Measurements from ENCODE around the gene PHAF1. TPM values are rescaled to one million over a fixed set of nuclear protein-coding genes. Genes with fewer than 3 reads are reported as not detected.

PHAF1 gene
- total and polyA plus RNA-seq, 2 of the 8 experiments (the other 6 are each of a cell fraction or from before 2014, with no cell fraction given), result 18.6 to 26.4 TPM

DNA sequence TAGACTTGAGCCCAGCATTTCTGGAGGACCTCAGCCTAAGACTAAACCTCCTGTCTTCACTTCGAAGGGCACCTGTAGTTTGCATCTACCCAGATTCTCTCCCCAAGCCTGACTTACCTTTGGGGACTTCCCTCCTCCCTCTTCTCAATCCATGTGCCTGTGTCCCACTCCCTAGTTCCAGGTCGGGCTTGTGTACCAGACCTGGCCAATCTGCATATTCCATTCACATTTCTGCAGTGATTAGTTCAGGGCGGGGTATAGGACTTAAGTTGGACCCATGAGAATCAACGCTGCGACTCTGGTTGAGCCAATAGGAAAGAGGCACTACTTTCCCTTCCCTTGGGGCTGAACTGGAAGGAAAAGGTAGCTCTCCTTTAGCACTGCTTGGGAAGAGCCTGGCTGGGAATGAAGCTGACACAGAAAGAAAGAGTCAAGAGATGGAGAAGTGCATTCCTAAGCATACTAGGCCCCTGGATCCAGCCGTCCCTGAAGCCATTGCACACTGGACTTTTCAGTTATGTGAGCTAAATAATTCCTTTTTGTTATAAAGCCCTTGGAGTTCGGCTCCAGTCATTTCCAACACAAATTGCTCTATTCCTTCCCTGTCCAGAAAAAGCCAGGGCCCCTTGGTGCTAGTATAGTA is 47.5 kb downstream of the PHAF1 start:
- no peak for FAIRE-seq
- H3K27ac ChIP-seq (ENCODE audit: low read depth, low read length), result no peak overlapping the region
- H3K4me2 ChIP-seq (ENCODE audit: insufficient read depth in 1 of 2, low read depth in 2 of 2, low read length in 2 of 2), result no peak overlapping the region
- POLR2A ChIA-PET (ENCODE audit: partially characterized antibody), result interaction anchor here (0.9 to 1.5 kb wide), 2 partner anchors 17 to 208 kb away, joined by 4 to 10 read pairs; no protein-coding TSS in a partner anchor
- 52% methylated on average over 6 of the region's 7 CpGs; no CpG with 5 or more reads in 1 of the 2 experiments for WGBS, 2 experiments (ENCODE audit: extremely low coverage in 1 of 2, insufficient coverage in 1 of 2, insufficient read length in 1 of 2, insufficient replicate concordance in 2 of 2, low coverage in 1 of 2, low lambda C conversion rate in 2 of 2, missing lambda C conversion rate in 1 of 2)
- H3K56ac ChIP-seq (replicated peaks; ENCODE audit: insufficient read length, low read depth, low read length), result no peak overlapping the region
- H3K23ac ChIP-seq (ENCODE audit: insufficient read length), result no peak overlapping the region
- H3K27me3 ChIP-seq (replicated peaks in 1 of 4; ENCODE audit: control insufficient read depth in 3 of 4, extremely low read depth in 1 of 4, insufficient read depth in 3 of 4, low read length in 3 of 4), result peaks cover 88 to 100% (median 97%) of the 10 kb centered on the region in 4 experiments
- no peaks in the 10 kb centered on the region for H3K9me3 ChIP-seq (ENCODE audit: insufficient read depth in 2 of 2, low read depth in 1 of 2, low read length in 1 of 2)
- peaks cover 14% of the 10 kb centered on the region; the same call in 1 of the 2 replicates for H3K23me2 ChIP-seq (ENCODE audit: low read depth, low read length)
- H3K14ac ChIP-seq (ENCODE audit: insufficient read length), result no peak overlapping the region
- H2BK12ac ChIP-seq (ENCODE audit: low read depth, low read length), result no peak overlapping the region
- no peak overlapping the region for H3K4ac ChIP-seq (replicated peaks; ENCODE audit: insufficient read length, low read depth, low read length)
- H3K9ac ChIP-seq (replicated peaks in 1 of 4; ENCODE audit: extremely low read depth in 1 of 4, low read depth in 3 of 4, low read length in 3 of 4), result no peak overlapping the region
- no peak overlapping the region for H4K91ac ChIP-seq (replicated peaks; ENCODE audit: insufficient read length, low read length)
- no peak for DNase-seq (ENCODE audit: low read depth in 1 of 2, low spot score in 2 of 2)
- H2BK15ac ChIP-seq (ENCODE audit: low read length), result no peak overlapping the region
- no peak overlapping the region for H4K8ac ChIP-seq (ENCODE audit: extremely low read depth, insufficient read depth, low read length)
- CTCF ChIA-PET (ENCODE audit: partially characterized antibody), result interaction anchor here (0.6 to 14.1 kb wide), 24 partner anchors 8 to 203 kb away, joined by 3 to 291 read pairs (median 4); partner anchors contain the start of genes CES3, E2F4, FBXL8 and HSF4
- H2AFZ ChIP-seq (ENCODE audit: low read length), result no peak overlapping the region
- no peaks in the 10 kb centered on the region for H3K36me3 ChIP-seq (ENCODE audit: control insufficient read depth in 2 of 4, insufficient read depth in 4 of 4, low read length in 3 of 4)
- no peak overlapping the region for H2AK5ac ChIP-seq (ENCODE audit: low read depth, low read length)
- H3K4me3 ChIP-seq (ENCODE audit: extremely low read depth in 1 of 4, insufficient read depth in 2 of 4, low read depth in 3 of 4, low read length in 4 of 4), result no peak overlapping the region
- H4K5ac ChIP-seq (ENCODE audit: insufficient read length, low read depth, low read length), result no peak overlapping the region
- peaks cover 10 to 17% of the 10 kb centered on the region in 2 experiments for H4K20me1 ChIP-seq (replicated peaks in 1 of 2; ENCODE audit: control insufficient read depth in 1 of 2, insufficient read depth in 2 of 2, low read length in 2 of 2)
- TF ChIP-seq SUZ12 (IDR thresholded peaks at IDR 0.05; ENCODE audit: low read length) (peak; percentile 44), BACH1 (IDR thresholded peaks at IDR 0.05; ENCODE audit: low read length) (no peak), EZH2 (IDR thresholded peaks at IDR 0.05; ENCODE audit: low read depth, low read length, severe bottlenecking) (peak; percentile 66)
- H2BK20ac ChIP-seq (ENCODE audit: low read length), result no peak overlapping the region
- H3K4me1 ChIP-seq (replicated peaks in 1 of 4; ENCODE audit: control insufficient read depth in 3 of 4, insufficient read depth in 4 of 4, low read length in 3 of 4), result peaks cover 0 to 12% (median 6%) of the 10 kb centered on the region in 4 experiments; a peak in 6 of 7 replicates
- no peak overlapping the region for H2BK5ac ChIP-seq (ENCODE audit: low read depth, low read length)
- no peak overlapping the region for H3K18ac ChIP-seq (ENCODE audit: extremely low read depth, low read length)
- H3K79me2 ChIP-seq (ENCODE audit: control insufficient read depth in 1 of 2, insufficient read depth in 2 of 2, low read length in 2 of 2), result no peaks in the 10 kb centered on the region
- H3K79me1 ChIP-seq (ENCODE audit: low read depth, low read length), result no peaks in the 10 kb centered on the region
- H2BK120ac ChIP-seq (replicated peaks; ENCODE audit: low read depth, low read length), result no peak overlapping the region

Data from H1 (cell line).